HepG2 (cell line): ENCODE data around the gene ZFX. TPM values are rescaled to one million over a fixed set of nuclear protein-coding genes. Genes with fewer than 3 reads are reported as not detected.
A peak's percentile ranks its signal among the peaks of the same experiment; 100 is the strongest.

ENCODE experiments used
- ATAC-seq: fragments of 200-7000 bp; cut with Tn5 transposase; 3 replicates; pipeline ENCODE4 v1.9.1; 2020; ENCODE audit warnings: mild to moderate bottlenecking, moderate library complexity
- BruUV-seq: library from RNA; stranded (reverse); fragments of 400-500 nt; replicated peaks from 2 replicates; lab custom pipeline; 2021; lab: Mats Ljungman, UMichigan
- CTCF ChIA-PET: fragments of 300-600 bp; formaldehyde crosslinking; extraction: SDS; loops from one replicate; lab custom pipeline; 2021; ENCODE audit warnings: low total read pairs, inconsistent platforms, low intra/inter-chr PET ratio; lab: Yijun Ruan, JAX
- POLR2A ChIA-PET: fragments of 350-600 bp; sonication (Branson Sonifier 250); formaldehyde crosslinking; loops from one replicate; lab custom pipeline; 2020; ENCODE audit warnings: antibody characterized with exemption, inconsistent platforms; lab: Yijun Ruan, JAX
- DNase-seq: peaks from one replicate; pipeline ENCODE4 v3.0.0-alpha.2; 2015; ENCODE audit warnings: low spot score
- FAIRE-seq: peaks from 3 replicates; lab custom pipeline; 2011; peaks lifted over from hg19 to GRCh38; lab: Jason Lieb, UNC
- H2AFZ ChIP-seq: one replicate; pipeline ENCODE4 v1.6.1; 2011; ENCODE audit warnings: low read length, inconsistent platforms
- H3K27ac ChIP-seq: fragments of 300-600 bp; 3 replicates; pipeline ENCODE4 v1.8.0; 2011; ENCODE audit warnings: mixed run types, mild to moderate bottlenecking, mixed read lengths, low read length, inconsistent platforms; ENCODE audit not compliant: insufficient read depth; ENCODE audit errors: extremely low read length
- H3K27me3 ChIP-seq, 2 experiments: fragments of 200-600 bp in 1 of 2; 2 replicates in 1 of 2; 3 replicates in 1 of 2; pipeline versions ENCODE4 v1.6.0 to v1.8.0; 2011; ENCODE audit warnings: low read length in 2 of 2, mild to moderate bottlenecking in 2 of 2, moderate library complexity in 2 of 2, inconsistent platforms in 1 of 2; ENCODE audit not compliant: insufficient read depth in 2 of 2, control insufficient read depth in 1 of 2
- H3K36me3 ChIP-seq, 2 experiments: fragments of 200-600 bp in 1 of 2; replicated peaks in 1 of 2; 2 replicates in 1 of 2; 3 replicates in 1 of 2; pipeline versions ENCODE4 v1.5.1 to v1.8.0; 2011; ENCODE audit warnings: low read length in 2 of 2, inconsistent platforms in 1 of 2; ENCODE audit not compliant: insufficient read depth in 2 of 2, control insufficient read depth in 1 of 2
- H3K4me1 ChIP-seq: 2 replicates; pipeline ENCODE4 v1.5.1; 2012; ENCODE audit warnings: low read length, inconsistent platforms; ENCODE audit not compliant: insufficient read depth
- H3K4me2 ChIP-seq: 2 replicates; pipeline ENCODE4 v1.6.0; 2011; ENCODE audit warnings: low read depth, low read length, inconsistent platforms
- H3K4me3 ChIP-seq, 3 experiments: fragments of 200-600 bp in 1 of 3; sonication (generic), shearing (Covaris generic) in 1 of 3; replicated peaks in 1 of 3; 2 replicates each; pipeline ENCODE4 v1.5.1; 2011 to 2016; ENCODE audit warnings: low read length in 3 of 3, inconsistent platforms in 2 of 3, low read depth in 2 of 3, mild to moderate bottlenecking in 2 of 3, control low read depth in 1 of 3, mixed read lengths in 1 of 3; ENCODE audit not compliant: insufficient read depth in 1 of 3
- H3K79me2 ChIP-seq: one replicate; pipeline ENCODE4 v1.6.1; 2011; ENCODE audit warnings: low read length, inconsistent platforms; ENCODE audit not compliant: insufficient read depth
- H3K9ac ChIP-seq: 2 replicates; pipeline ENCODE4 v1.6.0; 2011; ENCODE audit warnings: mild to moderate bottlenecking, low read depth, low read length, inconsistent platforms; ENCODE audit not compliant: insufficient read depth
- H3K9me3 ChIP-seq: 2 replicates; pipeline ENCODE4 v1.5.1; 2012; ENCODE audit warnings: mild to moderate bottlenecking, low read length
- H4K20me1 ChIP-seq: 2 replicates; pipeline ENCODE4 v1.6.0; 2011; ENCODE audit warnings: inconsistent platforms, mild to moderate bottlenecking, low read length, moderate library complexity; ENCODE audit not compliant: insufficient read depth
- FOXJ3 ChIP-seq: sonication (generic); formaldehyde crosslinking; IDR thresholded peaks from 2 replicates; pipeline ENCODE4 v1.4.0; 2020; ENCODE audit warnings: missing genetic modification reagents, mild to moderate bottlenecking, borderline replicate concordance
- GATA4 ChIP-seq: sonication (generic); IDR thresholded peaks from 2 replicates; pipeline ENCODE4 v1.6.1; 2016; ENCODE audit warnings: antibody characterized with exemption, low read depth, borderline replicate concordance
- HNRNPK ChIP-seq: fragments of 200-400 bp; formaldehyde crosslinking; IDR thresholded peaks from 2 replicates; pipeline ENCODE4 v1.6.1; 2018; ENCODE audit warnings: low read length, low read depth, moderate library complexity, mild to moderate bottlenecking; ENCODE audit not compliant: poor library complexity, severe bottlenecking
- KLF12 ChIP-seq: sonication (generic); formaldehyde crosslinking; IDR thresholded peaks from 2 replicates; pipeline ENCODE4 v1.4.0; 2020; ENCODE audit warnings: missing genetic modification reagents, borderline replicate concordance
- MXI1 ChIP-seq: IDR thresholded peaks from 3 replicates; pipeline ENCODE4 v1.6.1; 2012; ENCODE audit warnings: low read depth, low read length, inconsistent platforms, borderline replicate concordance
- NR2F6 ChIP-seq, 2 experiments: IDR thresholded peaks; 2 replicates each; pipeline ENCODE4 v1.6.1; 2016; ENCODE audit warnings: antibody characterized with exemption in 1 of 2, mild to moderate bottlenecking in 1 of 2
- ONECUT2 ChIP-seq: sonication (generic); formaldehyde crosslinking; IDR thresholded peaks from 2 replicates; pipeline ENCODE4 v1.4.0; 2020; ENCODE audit warnings: missing genetic modification reagents
- PLRG1 ChIP-seq: fragments of 450-650 bp; conservative IDR thresholded peaks from 2 replicates; pipeline ENCODE4 v1.6.1; 2016
- SRY ChIP-seq: sonication (generic); formaldehyde crosslinking; IDR thresholded peaks from 2 replicates; pipeline ENCODE4 v1.8.0; 2022; ENCODE audit warnings: mild to moderate bottlenecking, missing genetic modification reagents
- ZNF253 ChIP-seq: sonication (generic); formaldehyde crosslinking; IDR thresholded peaks from 2 replicates; pipeline ENCODE4 v1.8.0; 2022; ENCODE audit warnings: mild to moderate bottlenecking, missing genetic modification reagents, borderline replicate concordance
- ZNF263 ChIP-seq: sonication (generic); formaldehyde crosslinking; IDR thresholded peaks from 2 replicates; pipeline ENCODE4 v1.4.0; 2020; ENCODE audit warnings: missing genetic modification reagents
- ZNF33B ChIP-seq: sonication (generic); formaldehyde crosslinking; IDR thresholded peaks from 2 replicates; pipeline ENCODE4 v1.5.1; 2020; ENCODE audit warnings: mild to moderate bottlenecking, missing genetic modification reagents
- ZNF510 ChIP-seq: sonication (generic); formaldehyde crosslinking; IDR thresholded peaks from 2 replicates; pipeline ENCODE4 v1.4.0; 2020; ENCODE audit warnings: low read depth, mild to moderate bottlenecking, missing genetic modification reagents
- ZNF891 ChIP-seq: sonication (generic); formaldehyde crosslinking; IDR thresholded peaks from 2 replicates; pipeline ENCODE4 v1.5.0; 2020; ENCODE audit warnings: mild to moderate bottlenecking, missing genetic modification reagents
- ZSCAN25 ChIP-seq: sonication (generic); formaldehyde crosslinking; IDR thresholded peaks from 2 replicates; pipeline ENCODE4 v1.8.0; 2022; ENCODE audit warnings: mild to moderate bottlenecking, missing genetic modification reagents
- WGBS: methylation state at CpG from one replicate; pipeline ENCODE4 v1.1.6; 2017; ENCODE audit warnings: low lambda C conversion rate; 5-methylcytosine and 5-hydroxymethylcytosine counted together
- in situ Hi-C: cut with HindIII; loops from 2 replicates; pipeline ENCODE4 v1.10.0; 2017; ENCODE audit warnings: low pct_unique_long_range_greater_than_20kb; ENCODE audit not compliant: extremely low pct_ligation_motif_present
- intact Hi-C: fragments of 100-400 bp; cut with micrococcal nuclease; formaldehyde crosslinking; loops from one replicate; pipeline ENCODE4 v1.10.0; 2022; ENCODE audit not compliant: unreplicated experiment
- polyA plus RNA-seq, 8 experiments: library from polyadenylated mRNA; depleted of rRNA in 3 of 8; stranded (reverse) in 7 of 8; unstranded in 1 of 8; fragments of >200 nt; fragmentation: Illumina TruSeq in 4 of 8; extraction: Trizol in 4 of 8; gene quantifications; 2 replicates each; pipeline versions ENCODE4 v1.2.1 to v1.2.3, GENCODE V29; 2011 to 2016; ENCODE audit warnings: low read depth in 4 of 8, missing spikeins in 1 of 8, mixed read lengths in 1 of 8; ENCODE audit not compliant: insufficient read depth in 1 of 8
- total RNA-seq, 5 experiments: library from RNA; depleted of rRNA; stranded (reverse); fragments of >200 nt; fragmentation: Illumina TruSeq; extraction: Trizol; gene quantifications; 2 replicates each; pipeline ENCODE4 v1.2.3, GENCODE V29; 2016; ENCODE audit warnings: low read depth in 1 of 5
- TF ChIP-seq, protein P1 (sequence below): sonication (generic); formaldehyde crosslinking; IDR thresholded peaks from 2 replicates; pipeline ENCODE4 v1.5.0; 2020; ENCODE audit warnings: mild to moderate bottlenecking, missing genetic modification reagents
- TF ChIP-seq, protein P2 (sequence below): sonication (generic); formaldehyde crosslinking; IDR thresholded peaks from 2 replicates; pipeline ENCODE4 v1.4.0; 2020; ENCODE audit warnings: mild to moderate bottlenecking, missing genetic modification reagents
- TF ChIP-seq, protein P3 (sequence below): sonication (generic); formaldehyde crosslinking; conservative IDR thresholded peaks from 2 replicates; pipeline ENCODE4 v1.4.0; 2020; ENCODE audit warnings: missing genetic modification reagents

Gene ZFX
- total and polyA plus RNA-seq, 2 of the 13 experiments (the other 11 are each of a cell fraction or from before 2014, with no cell fraction given) = 13.8 to 37.3 TPM

DNA sequence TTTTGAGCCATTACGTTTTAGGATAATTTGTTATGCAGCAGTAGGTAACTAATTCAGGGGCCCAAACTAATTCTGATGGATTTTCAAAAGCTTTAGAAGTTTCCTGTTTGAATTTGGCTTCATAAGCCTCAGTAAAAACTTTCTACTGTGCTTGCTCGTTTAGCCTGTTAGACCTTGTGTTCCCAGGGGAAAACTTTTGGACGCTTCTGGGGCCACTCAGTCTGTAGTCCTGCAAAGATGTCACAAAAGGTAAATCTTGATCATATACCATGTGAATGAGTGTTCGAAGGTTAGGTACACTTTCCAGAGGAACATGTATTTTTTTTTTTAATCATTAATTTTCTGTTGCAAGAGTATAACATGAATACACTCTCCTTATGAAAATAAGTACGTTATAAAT is 93.7 kb downstream of the ZFX start:
- peak; percentile 68 for ATAC-seq
- Histone ChIP-seq H3K4me3 (peak overlapping the region in 2 of 3 experiments; percentile 21 to 41; a peak in 3 of 6 replicates), H3K9ac (peak overlapping the region; percentile 33; the same call in 1 of the 2 replicates), H2AFZ (peak overlapping the region; percentile 80), H3K9me3 (no peaks in the 10 kb centered on the region), H3K36me3 (no peaks in the 10 kb centered on the region), H3K27me3 (no peaks in the 10 kb centered on the region), H3K79me2 (no peaks in the 10 kb centered on the region), H3K27ac (peak overlapping the region; percentile 55), H3K4me1 (peaks cover 43% of the 10 kb centered on the region), H4K20me1 (no peaks in the 10 kb centered on the region), H3K4me2 (peak overlapping the region; percentile 82)
- TF ChIP-seq SRY (no peak), ZNF33B (CRISPR knock-in tag) (no peak), NR2F6 (IDR thresholded peaks at IDR 0.05) (no peak), NR2F6 (CRISPR knock-in tag; IDR thresholded peaks at IDR 0.05) (no peak), ZNF510 (no peak), ZNF253 (CRISPR knock-in tag) (no peak), FOXJ3 (no peak), HNRNPK (no peak), MXI1 (no peak), KLF12 (no peak), PLRG1 (no peak), GATA4 (no peak), ZNF891 (no peak), ONECUT2 (CRISPR knock-in tag) (no peak), ZNF263 (CRISPR knock-in tag) (no peak), ZSCAN25 (CRISPR knock-in tag) (no peak)
- TF ChIP-seq, protein P1, sequence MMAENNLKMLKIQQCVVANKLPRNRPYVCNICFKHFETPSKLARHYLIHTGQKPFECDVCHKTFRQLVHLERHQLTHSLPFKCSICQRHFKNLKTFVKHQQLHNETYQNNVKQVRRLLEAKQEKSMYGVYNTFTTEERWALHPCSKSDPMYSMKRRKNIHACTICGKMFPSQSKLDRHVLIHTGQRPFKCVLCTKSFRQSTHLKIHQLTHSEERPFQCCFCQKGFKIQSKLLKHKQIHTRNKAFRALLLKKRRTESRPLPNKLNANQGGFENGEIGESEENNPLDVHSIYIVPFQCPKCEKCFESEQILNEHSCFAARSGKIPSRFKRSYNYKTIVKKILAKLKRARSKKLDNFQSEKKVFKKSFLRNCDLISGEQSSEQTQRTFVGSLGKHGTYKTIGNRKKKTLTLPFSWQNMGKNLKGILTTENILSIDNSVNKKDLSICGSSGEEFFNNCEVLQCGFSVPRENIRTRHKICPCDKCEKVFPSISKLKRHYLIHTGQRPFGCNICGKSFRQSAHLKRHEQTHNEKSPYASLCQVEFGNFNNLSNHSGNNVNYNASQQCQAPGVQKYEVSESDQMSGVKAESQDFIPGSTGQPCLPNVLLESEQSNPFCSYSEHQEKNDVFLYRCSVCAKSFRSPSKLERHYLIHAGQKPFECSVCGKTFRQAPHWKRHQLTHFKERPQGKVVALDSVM (CRISPR knock-in tag) = no peak
- TF ChIP-seq, protein P2, sequence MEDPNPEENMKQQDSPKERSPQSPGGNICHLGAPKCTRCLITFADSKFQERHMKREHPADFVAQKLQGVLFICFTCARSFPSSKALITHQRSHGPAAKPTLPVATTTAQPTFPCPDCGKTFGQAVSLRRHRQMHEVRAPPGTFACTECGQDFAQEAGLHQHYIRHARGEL = no peak
- TF ChIP-seq, protein P3, sequence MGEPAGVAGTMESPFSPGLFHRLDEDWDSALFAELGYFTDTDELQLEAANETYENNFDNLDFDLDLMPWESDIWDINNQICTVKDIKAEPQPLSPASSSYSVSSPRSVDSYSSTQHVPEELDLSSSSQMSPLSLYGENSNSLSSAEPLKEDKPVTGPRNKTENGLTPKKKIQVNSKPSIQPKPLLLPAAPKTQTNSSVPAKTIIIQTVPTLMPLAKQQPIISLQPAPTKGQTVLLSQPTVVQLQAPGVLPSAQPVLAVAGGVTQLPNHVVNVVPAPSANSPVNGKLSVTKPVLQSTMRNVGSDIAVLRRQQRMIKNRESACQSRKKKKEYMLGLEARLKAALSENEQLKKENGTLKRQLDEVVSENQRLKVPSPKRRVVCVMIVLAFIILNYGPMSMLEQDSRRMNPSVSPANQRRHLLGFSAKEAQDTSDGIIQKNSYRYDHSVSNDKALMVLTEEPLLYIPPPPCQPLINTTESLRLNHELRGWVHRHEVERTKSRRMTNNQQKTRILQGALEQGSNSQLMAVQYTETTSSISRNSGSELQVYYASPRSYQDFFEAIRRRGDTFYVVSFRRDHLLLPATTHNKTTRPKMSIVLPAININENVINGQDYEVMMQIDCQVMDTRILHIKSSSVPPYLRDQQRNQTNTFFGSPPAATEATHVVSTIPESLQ (CRISPR knock-in tag) = no peak
- DNase-seq = no peak
- in situ Hi-C loops (loop anchor here (5.0 kb wide), 1 partner anchor 161 kb away; no protein-coding TSS in a partner anchor), intact Hi-C loops (loop anchor here (2.0 to 10.0 kb wide), 3 partner anchors 48 to 328 kb away; no protein-coding TSS in a partner anchor)
- WGBS = 4% methylated on average over 5 of the region's 5 CpGs
- FAIRE-seq = no peak
- ChIA-PET CTCF (no interaction called here), POLR2A (interaction anchor here (0.9 to 1.5 kb wide), 4 partner anchors 10 to 189 kb away, joined by 3 to 6 read pairs (median 4); no protein-coding TSS in a partner anchor)
- no TSS peak for BruUV-seq
